Psoas muscle (tissue), 8 donors: ENCODE measurements around the gene EPHB1. TPM values are rescaled to one million over a fixed set of nuclear protein-coding genes. Genes with fewer than 3 reads are reported as not detected.

ENCODE experiments used
- ATAC-seq, 4 donors: fragments of 200-7000 bp; cut with Tn5 transposase; one replicate each; pipeline ENCODE4 v1.9.1; 2020; ENCODE audit warnings: moderate library complexity in 3 of 4, mild to moderate bottlenecking in 2 of 4
- DNase-seq, 2 donors: peaks; one replicate each; pipeline ENCODE4 v3.0.0-alpha.2; 2020
- H3K27ac ChIP-seq: fragments of 200-600 bp; one replicate; pipeline ENCODE4 v1.8.0; 2022
- H3K27me3 ChIP-seq, 3 donors: fragments of 200-600 bp in 1 of 3; one replicate each; pipeline versions ENCODE4 v1.6.1 to v1.8.0; 2013 to 2022; ENCODE audit warnings: low read length in 2 of 3, mild to moderate bottlenecking in 2 of 3, moderate library complexity in 1 of 3; ENCODE audit not compliant: insufficient read depth in 3 of 3
- H3K36me3 ChIP-seq, 2 donors: fragments of 200-600 bp in 1 of 2; one replicate each; pipeline versions ENCODE4 v1.6.1 to v1.8.0; 2013 to 2022; ENCODE audit warnings: low read depth in 1 of 2, mild to moderate bottlenecking in 1 of 2, moderate library complexity in 1 of 2; ENCODE audit not compliant: insufficient read depth in 1 of 2
- H3K4me1 ChIP-seq: fragments of 200-600 bp; one replicate; pipeline ENCODE4 v1.8.0; 2022
- H3K4me3 ChIP-seq: fragments of 200-600 bp; one replicate; pipeline ENCODE4 v1.8.0; 2022; ENCODE audit warnings: mild to moderate bottlenecking
- H3K9me3 ChIP-seq: fragments of 200-600 bp; one replicate; pipeline ENCODE4 v1.8.0; 2022
- CTCF ChIP-seq: fragments of 200-600 bp; IDR thresholded peaks from one replicate; pipeline ENCODE4 v1.8.0; 2022; ENCODE audit warnings: antibody characterized with exemption
- WGBS, 3 donors: extraction: QIAGEN DNeasy Blood & Tissue Kit; methylation state at CpG; one replicate each; pipeline versions ENCODE4 v1.1.6 to v1.1.7; 2013; 5-methylcytosine and 5-hydroxymethylcytosine counted together
- intact Hi-C, 2 donors: fragments of 100-400 bp; cut with DNase I; formaldehyde crosslinking; loops; one replicate each; pipeline versions ENCODE4 v1.11.0 to v1.14.2; 2022
- polyA plus RNA-seq, 3 donors: library from polyadenylated mRNA; stranded (reverse); fragments of 200-250 nt; gene quantifications; one replicate each; pipeline ENCODE4 v1.2.3, GENCODE V29; 2013
- total RNA-seq, 4 donors: library from RNA; stranded (reverse); fragmentation: NEBNext Ultra II Directional in 2 of 4; extraction: Animal tissue kit (Norgen Biotek cat#: 25700) in 2 of 4; gene quantifications; one replicate each; pipeline versions ENCODE4 v1.2.1 to v1.2.4, GENCODE V29; 2021 to 2023
- donor health status: healthy with polysubstance abuse.
- donor health status: DM: no; HTN: no; CAD: no; lungs with moderate emphysema.
- donor health status: Bipolar disorder and iron deficiency.
- donor health status: healthy.
- donor health status: DM: yes; HTN: yes; CAD: no.
- donor health status: DM: no; HTN: no; CAD: no.
- donor health status: DM: no; HTN: no; CAD: no.
- donor health status: DM: yes; HTN: yes; CAD: no.

EPHB1 gene
- total and polyA plus RNA-seq, 7 donors = 0.85 to 6.3 (median 2.0) TPM

GRCh38 chr3:135050536-135050935 is 255.5 kb downstream of the EPHB1 start:
- Histone ChIP-seq H3K36me3 (no peaks in the 10 kb centered on the region), H3K9me3 (no peaks in the 10 kb centered on the region), H3K4me1 (no peaks in the 10 kb centered on the region), H3K27ac (no peak overlapping the region), H3K27me3 (no peaks in the 10 kb centered on the region), H3K4me3 (no peak overlapping the region)
- no peak for TF ChIP-seq CTCF
- no peak for ATAC-seq
- no peak for DNase-seq
- intact Hi-C loops = no loop called here
- 95 to 100% (median 95%) methylated on average over 3 of the region's 3 CpGs for WGBS, 3 donors

- DNase-seq = no peak
- no peak for ATAC-seq
- H3K4me1 ChIP-seq = no peaks in the 10 kb centered on the region
- intact Hi-C loops = no loop called here
- H3K36me3 ChIP-seq = no peaks in the 10 kb centered on the region
- no peak for TF ChIP-seq CTCF
- no peaks in the 10 kb centered on the region for H3K9me3 ChIP-seq
- whole genome bisulfite sequencing, 3 donors = 89 to 90% (median 90%) methylated on average over 4 of the region's 4 CpGs
- H3K4me3 ChIP-seq = no peak overlapping the region
- H3K27ac ChIP-seq = no peak overlapping the region
- no peaks in the 10 kb centered on the region for H3K27me3 ChIP-seq
Measured at GRCh38 chr3:135051409-135051973, 256.4 kb downstream of the EPHB1 start.

GRCh38 chr3:135055449-135055848 is 260.4 kb downstream of the EPHB1 start:
- DNase-seq = no peak
- no peak for ATAC-seq
- TF ChIP-seq CTCF = no peak
- 74 to 82% (median 80%) methylated on average over 5 of the region's 5 CpGs for WGBS, 3 donors
- Histone ChIP-seq H3K4me3 (no peak overlapping the region), H3K27me3 (no peaks in the 10 kb centered on the region), H3K4me1 (no peaks in the 10 kb centered on the region), H3K27ac (no peak overlapping the region), H3K36me3 (no peaks in the 10 kb centered on the region), H3K9me3 (no peaks in the 10 kb centered on the region)
- intact Hi-C loops = no loop called here

GRCh38 chr3:135056084-135056730 is 261.1 kb downstream of the EPHB1 start:
- TF ChIP-seq CTCF = no peak
- Histone ChIP-seq H3K27ac (no peak overlapping the region), H3K9me3 (no peaks in the 10 kb centered on the region), H3K4me3 (no peak overlapping the region), H3K4me1 (no peaks in the 10 kb centered on the region), H3K27me3 (no peaks in the 10 kb centered on the region), H3K36me3 (no peaks in the 10 kb centered on the region)
- DNase-seq = no peak
- intact Hi-C loops = no loop called here
- no peak for ATAC-seq
- WGBS, 3 donors = 79 to 85% (median 85%) methylated on average over 7 of the region's 7 CpGs
